H1 (cell line): ENCODE data around the gene KCNMA1. TPM values are rescaled to one million over a fixed set of nuclear protein-coding genes. Genes with fewer than 3 reads are reported as not detected.

Experiments used
- BACH1 ChIP-seq: IDR thresholded peaks from 2 replicates; pipeline ENCODE4 v1.6.1; 2012; ENCODE audit warnings: low read length, improper control_type of control experiment
- CHD7 ChIP-seq: fragments of 300-600 bp; sonication (generic); IDR thresholded peaks from 2 replicates; pipeline ENCODE4 v1.7.1; 2012; ENCODE audit warnings: low read length, moderate library complexity, mild to moderate bottlenecking, inconsistent platforms; ENCODE audit not compliant: insufficient replicate concordance
- MAFK ChIP-seq: IDR thresholded peaks from 2 replicates; pipeline ENCODE4 v1.6.1; 2012; ENCODE audit warnings: low read depth, mild to moderate bottlenecking, improper control_type of control experiment, low read length
- RXRA ChIP-seq: IDR thresholded peaks from 2 replicates; pipeline ENCODE4 v1.6.1; 2011; ENCODE audit warnings: low read depth, mild to moderate bottlenecking, low read length, moderate library complexity; ENCODE audit not compliant: insufficient read depth
- SAP30 ChIP-seq: fragments of 300-600 bp; sonication (generic); IDR thresholded peaks from 2 replicates; pipeline ENCODE4 v1.7.1; 2012; ENCODE audit warnings: low read length, moderate library complexity, mild to moderate bottlenecking, inconsistent platforms; ENCODE audit not compliant: insufficient read depth, insufficient replicate concordance
- SIN3A ChIP-seq, 2 experiments: IDR thresholded peaks in 1 of 2; conservative IDR thresholded peaks in 1 of 2; 2 replicates each; pipeline ENCODE4 v1.6.1; 2011 to 2012; ENCODE audit warnings: low read length in 2 of 2, improper control_type of control experiment in 1 of 2, low read depth in 1 of 2, mild to moderate bottlenecking in 1 of 2
- SIRT6 ChIP-seq: IDR thresholded peaks from one replicate; pipeline ENCODE4 v1.7.1; 2012; ENCODE audit warnings: low read length, inconsistent platforms
- SP4 ChIP-seq: IDR thresholded peaks from 2 replicates; pipeline ENCODE4 v1.6.1; 2012; ENCODE audit warnings: low read length, inconsistent platforms
- TAF1 ChIP-seq: IDR thresholded peaks from 2 replicates; pipeline ENCODE4 v1.6.1; 2011; ENCODE audit warnings: mild to moderate bottlenecking, low read depth, low read length
- TCF12 ChIP-seq: IDR thresholded peaks from 2 replicates; pipeline ENCODE4 v1.6.1; 2011; ENCODE audit warnings: low read depth, mild to moderate bottlenecking, low read length
- TEAD4 ChIP-seq: IDR thresholded peaks from 2 replicates; pipeline ENCODE4 v1.6.1; 2012; ENCODE audit warnings: low read depth, low read length, inconsistent platforms, mixed read lengths
- polyA plus RNA-seq, 7 experiments: library from polyadenylated mRNA; depleted of rRNA in 3 of 7; stranded (reverse) in 5 of 7; unstranded in 2 of 7; fragments of >200 nt in 5 of 7; fragments of 200-250 nt in 2 of 7; gene quantifications; 1 replicate in 5 of 7; 2 replicates in 1 of 7; 4 replicates in 1 of 7; pipeline versions ENCODE4 v1.2.1 to v1.2.3, GENCODE V29; 2011 to 2013; ENCODE audit warnings: missing spikeins in 2 of 7, mixed read lengths in 2 of 7
- total RNA-seq: library from RNA; stranded (reverse); fragmentation: NEBNext Ultra II Directional; extraction: Animal tissue kit (Norgen Biotek cat#: 25700); gene quantifications from 2 replicates; pipeline ENCODE4 v1.2.1, GENCODE V29; 2021

KCNMA1 gene
- total and polyA plus RNA-seq, 2 of the 8 experiments (the other 6 are each of a cell fraction or from before 2014, with no cell fraction given) = 10.2 to 11.1 TPM

- no peak for TF ChIP-seq CHD7
- no peak for TF ChIP-seq SIN3A (conservative IDR thresholded peaks at IDR 0.05 in 1 of 2, IDR thresholded peaks at IDR 0.05 in 1 of 2; ENCODE audit: low read depth in 1 of 2, low read length in 2 of 2)
- TF ChIP-seq RXRA = no peak
- TF ChIP-seq MAFK = no peak
- no peak for TF ChIP-seq TEAD4
- no peak for TF ChIP-seq BACH1
- no peak for TF ChIP-seq TCF12
- TF ChIP-seq TAF1 = no peak
- no peak for TF ChIP-seq SIRT6
- no peak for TF ChIP-seq SP4
- no peak for TF ChIP-seq SAP30
Observed at GRCh38 chr10:76975126-76975525, 662.5 kb downstream of the KCNMA1 start (continued).
